H9 (cell line): ENCODE measurements around the gene KRTAP9-2. TPM values are rescaled to one million over a fixed set of nuclear protein-coding genes. Genes with fewer than 3 reads are reported as not detected.

Source experiments
- DNase-seq: peaks from one replicate; pipeline ENCODE4 v3.0.0-alpha.2; 2017
- H2AFZ ChIP-seq: one replicate; pipeline ENCODE4 v1.6.1; 2013; ENCODE audit warnings: mild to moderate bottlenecking, low read length, control low read depth, moderate library complexity
- H2AK5ac ChIP-seq: 2 replicates; pipeline ENCODE4 v1.6.1; 2013; ENCODE audit warnings: low read length, control low read depth, mixed read lengths; ENCODE audit not compliant: insufficient read length
- H2BK120ac ChIP-seq: one replicate; pipeline ENCODE4 v1.6.1; 2013; ENCODE audit warnings: low read depth, mild to moderate bottlenecking, low read length, control low read depth, inconsistent platforms; ENCODE audit not compliant: poor library complexity, severe bottlenecking
- H2BK12ac ChIP-seq: 2 replicates; pipeline ENCODE4 v1.6.1; 2013; ENCODE audit warnings: low read length, control low read depth, mixed read lengths, low read depth; ENCODE audit not compliant: insufficient read length
- H2BK15ac ChIP-seq: 2 replicates; pipeline ENCODE4 v1.6.1; 2013; ENCODE audit warnings: low read depth, low read length, control low read depth
- H2BK20ac ChIP-seq: one replicate; pipeline ENCODE4 v1.6.1; 2013; ENCODE audit warnings: low read depth, mild to moderate bottlenecking, low read length, control low read depth, inconsistent platforms; ENCODE audit not compliant: poor library complexity, severe bottlenecking
- H2BK5ac ChIP-seq: 2 replicates; pipeline ENCODE4 v1.6.1; 2013; ENCODE audit warnings: low read length, control low read depth, mixed read lengths; ENCODE audit not compliant: insufficient read length
- H3K14ac ChIP-seq: 2 replicates; pipeline ENCODE4 v1.6.1; 2013; ENCODE audit warnings: low read length, control low read depth; ENCODE audit not compliant: insufficient read depth
- H3K18ac ChIP-seq: 2 replicates; pipeline ENCODE4 v1.6.1; 2013; ENCODE audit warnings: low read depth, mild to moderate bottlenecking, mixed read lengths, low read length, control low read depth; ENCODE audit not compliant: insufficient read length
- H3K23ac ChIP-seq: 2 replicates; pipeline ENCODE4 v1.6.1; 2013; ENCODE audit warnings: low read length, control low read depth, mixed read lengths, low read depth; ENCODE audit not compliant: insufficient read length
- H3K23me2 ChIP-seq: 2 replicates; pipeline ENCODE4 v1.6.1; 2013; ENCODE audit warnings: low read depth, mild to moderate bottlenecking, mixed read lengths, low read length, control low read depth; ENCODE audit not compliant: insufficient read length, poor library complexity, severe bottlenecking
- H3K27ac ChIP-seq: 2 replicates; pipeline ENCODE4 v1.5.1; 2013; ENCODE audit warnings: low read length, control low read depth, mixed read lengths, low read depth; ENCODE audit not compliant: insufficient read length
- H3K27me3 ChIP-seq: 2 replicates; pipeline ENCODE4 v1.6.1; 2013; ENCODE audit warnings: low read length, control low read depth, inconsistent platforms; ENCODE audit not compliant: insufficient read depth
- H3K4ac ChIP-seq: 2 replicates; pipeline ENCODE4 v1.6.1; 2013; ENCODE audit warnings: low read depth, mild to moderate bottlenecking, control low read depth, inconsistent platforms, low read length, moderate library complexity
- H3K4me1 ChIP-seq: 2 replicates; pipeline ENCODE4 v1.6.1; 2013; ENCODE audit warnings: low read length, control low read depth, inconsistent platforms; ENCODE audit not compliant: insufficient read depth
- H3K4me2 ChIP-seq: 2 replicates; pipeline ENCODE4 v1.6.1; 2013; ENCODE audit warnings: low read length, control low read depth, mixed read lengths; ENCODE audit not compliant: insufficient read length, insufficient read depth
- H3K56ac ChIP-seq: 2 replicates; pipeline ENCODE4 v1.6.1; 2013; ENCODE audit warnings: low read depth, mild to moderate bottlenecking, mixed read lengths, low read length, control low read depth; ENCODE audit not compliant: insufficient read length
- H3K79me1 ChIP-seq: 2 replicates; pipeline ENCODE4 v1.6.1; 2013; ENCODE audit warnings: low read depth, mild to moderate bottlenecking, moderate library complexity, low read length, control low read depth, inconsistent platforms; ENCODE audit not compliant: insufficient read depth, poor library complexity, severe bottlenecking
- H3K79me2 ChIP-seq: 2 replicates; pipeline ENCODE4 v1.6.1; 2013; ENCODE audit warnings: low read length, control low read depth, inconsistent platforms; ENCODE audit not compliant: insufficient read depth
- H3K9ac ChIP-seq: 2 replicates; pipeline ENCODE4 v1.6.1; 2013; ENCODE audit warnings: low read length, control low read depth, mixed read lengths; ENCODE audit not compliant: insufficient read length; ENCODE audit errors: extremely low read depth
- H3K9me3 ChIP-seq: one replicate; pipeline ENCODE4 v1.6.1; 2013; ENCODE audit warnings: low read depth, low read length, inconsistent platforms; ENCODE audit not compliant: control insufficient read depth
- H3T11ph ChIP-seq: one replicate; pipeline ENCODE4 v1.6.1; 2013; ENCODE audit warnings: mild to moderate bottlenecking, low read length, control low read depth, inconsistent platforms
- H4K20me1 ChIP-seq: one replicate; pipeline ENCODE4 v1.6.1; 2013; ENCODE audit not compliant: control insufficient read depth, insufficient read length, insufficient read depth
- H4K5ac ChIP-seq: 2 replicates; pipeline ENCODE4 v1.6.1; 2013; ENCODE audit warnings: low read depth, mild to moderate bottlenecking, mixed read lengths, low read length, control low read depth; ENCODE audit not compliant: insufficient read length
- H4K8ac ChIP-seq: replicated peaks from 2 replicates; pipeline ENCODE4 v1.6.1; 2013; ENCODE audit warnings: low read length, control low read depth, mixed read lengths, low read depth; ENCODE audit not compliant: insufficient read length
- H4K91ac ChIP-seq: 2 replicates; pipeline ENCODE4 v1.6.1; 2013; ENCODE audit warnings: low read depth, mild to moderate bottlenecking, moderate library complexity, mixed read lengths, low read length, control low read depth; ENCODE audit not compliant: insufficient read length
- H3K27ac Mint-ChIP-seq, 3 experiments: 2 replicates in 2 of 3; 3 replicates in 1 of 3; pipeline ENCODE4 v1.8.0; 2020 to 2021; ENCODE audit warnings: mixed read lengths in 3 of 3, mild to moderate bottlenecking in 1 of 3, moderate library complexity in 1 of 3
- H3K27me3 Mint-ChIP-seq: 2 replicates; pipeline ENCODE4 v1.8.0; 2021; ENCODE audit warnings: low read depth, mild to moderate bottlenecking, moderate library complexity, mixed read lengths
- H3K36me3 Mint-ChIP-seq, 3 experiments: 2 replicates in 2 of 3; 3 replicates in 1 of 3; pipeline ENCODE4 v1.8.0; 2020 to 2021; ENCODE audit warnings: low read depth in 3 of 3, mixed read lengths in 3 of 3; ENCODE audit not compliant: insufficient read depth in 1 of 3
- H3K4me1 Mint-ChIP-seq, 2 experiments: 2 replicates each; pipeline ENCODE4 v1.8.0; 2020; ENCODE audit warnings: mixed read lengths in 2 of 2
- H3K4me3 Mint-ChIP-seq, 2 experiments: 2 replicates in 1 of 2; 3 replicates in 1 of 2; pipeline ENCODE4 v1.8.0; 2020 to 2021; ENCODE audit warnings: mild to moderate bottlenecking in 2 of 2, mixed read lengths in 2 of 2, moderate library complexity in 1 of 2
- H3K9me3 Mint-ChIP-seq, 2 experiments: 2 replicates in 1 of 2; 3 replicates in 1 of 2; pipeline ENCODE4 v1.8.0; 2020; ENCODE audit warnings: mild to moderate bottlenecking in 2 of 2, mixed read lengths in 2 of 2, moderate library complexity in 1 of 2
- CTCF ChIP-seq: fragments of 200-600 bp; sonication (generic); conservative IDR thresholded peaks from 3 replicates; pipeline ENCODE4 v1.8.0; 2021; ENCODE audit warnings: antibody characterized with exemption, mild to moderate bottlenecking
- WGBS: extraction: QIAGEN DNeasy Blood & Tissue Kit; methylation state at CpG from one replicate; pipeline ENCODE4 v1.1.7; 2013; ENCODE audit warnings: missing lambda C conversion rate, low lambda C conversion rate, mixed read lengths; ENCODE audit not compliant: insufficient read length; ENCODE audit errors: extremely low coverage; 5-methylcytosine and 5-hydroxymethylcytosine counted together
- total RNA-seq: library from RNA; stranded (reverse); gene quantifications from 2 replicates; pipeline ENCODE4 v1.2.1, GENCODE V29; 2021

Gene KRTAP9-2
- total RNA-seq, 1 experiment from 2014 or later, result not detected

- H4K8ac ChIP-seq, result no peak overlapping the region
- no peak overlapping the region for H3K18ac ChIP-seq
- no peak overlapping the region for H2AFZ ChIP-seq
- no peak overlapping the region for H4K91ac ChIP-seq
- H3K56ac ChIP-seq, result no peak overlapping the region
- no peaks in the 10 kb centered on the region; a peak in 1 of 4 replicates for H3K4me1 Mint-ChIP-seq
- no peak overlapping the region for H3K14ac ChIP-seq
- no peaks in the 10 kb centered on the region for H3K4me1 ChIP-seq
- H3K23ac ChIP-seq, result no peak overlapping the region
- peaks cover 8% of the 10 kb centered on the region for H3K27me3 Mint-ChIP-seq
- H3K79me2 ChIP-seq, result no peaks in the 10 kb centered on the region
- no CpG with 5 or more reads among the region's 3 CpGs for WGBS
- H3K4me2 ChIP-seq, result no peak overlapping the region
- H3K9me3 Mint-ChIP-seq, result no peaks in the 10 kb centered on the region
- H3K9ac ChIP-seq, result no peak overlapping the region
- no peak for TF ChIP-seq CTCF
- no peak overlapping the region for H2BK120ac ChIP-seq
- H4K20me1 ChIP-seq, result no peaks in the 10 kb centered on the region
- no peaks in the 10 kb centered on the region for H3K79me1 ChIP-seq
- H3T11ph ChIP-seq, result no peak overlapping the region
- H3K27ac ChIP-seq, result no peak overlapping the region
- H2BK12ac ChIP-seq, result no peak overlapping the region
- no peak overlapping the region for H2BK15ac ChIP-seq
- H3K9me3 ChIP-seq, result no peaks in the 10 kb centered on the region
- no peaks in the 10 kb centered on the region for H3K23me2 ChIP-seq
- H3K4ac ChIP-seq, result no peak overlapping the region
- H3K27me3 ChIP-seq, result no peaks in the 10 kb centered on the region
- no peak overlapping the region for H4K5ac ChIP-seq
- no peak overlapping the region for H3K4me3 Mint-ChIP-seq
- no peak overlapping the region for H3K27ac Mint-ChIP-seq
- no peaks in the 10 kb centered on the region for H3K36me3 Mint-ChIP-seq
- no peak overlapping the region for H2AK5ac ChIP-seq
- DNase-seq, result no peak
- no peak overlapping the region for H2BK20ac ChIP-seq
- no peak overlapping the region for H2BK5ac ChIP-seq
These were observed 38.2 kb downstream of the KRTAP9-2 start for GRCh38 chr17:41264599-41264998.
